ELF-1 (cell line): ENCODE data around the gene SHISA5.

Source experiments
- DNase-seq: peaks from one replicate; pipeline ENCODE4 v3.0.0-alpha.2; 2016; ENCODE audit warnings: low read depth, low spot score

Gene SHISA5

DNA sequence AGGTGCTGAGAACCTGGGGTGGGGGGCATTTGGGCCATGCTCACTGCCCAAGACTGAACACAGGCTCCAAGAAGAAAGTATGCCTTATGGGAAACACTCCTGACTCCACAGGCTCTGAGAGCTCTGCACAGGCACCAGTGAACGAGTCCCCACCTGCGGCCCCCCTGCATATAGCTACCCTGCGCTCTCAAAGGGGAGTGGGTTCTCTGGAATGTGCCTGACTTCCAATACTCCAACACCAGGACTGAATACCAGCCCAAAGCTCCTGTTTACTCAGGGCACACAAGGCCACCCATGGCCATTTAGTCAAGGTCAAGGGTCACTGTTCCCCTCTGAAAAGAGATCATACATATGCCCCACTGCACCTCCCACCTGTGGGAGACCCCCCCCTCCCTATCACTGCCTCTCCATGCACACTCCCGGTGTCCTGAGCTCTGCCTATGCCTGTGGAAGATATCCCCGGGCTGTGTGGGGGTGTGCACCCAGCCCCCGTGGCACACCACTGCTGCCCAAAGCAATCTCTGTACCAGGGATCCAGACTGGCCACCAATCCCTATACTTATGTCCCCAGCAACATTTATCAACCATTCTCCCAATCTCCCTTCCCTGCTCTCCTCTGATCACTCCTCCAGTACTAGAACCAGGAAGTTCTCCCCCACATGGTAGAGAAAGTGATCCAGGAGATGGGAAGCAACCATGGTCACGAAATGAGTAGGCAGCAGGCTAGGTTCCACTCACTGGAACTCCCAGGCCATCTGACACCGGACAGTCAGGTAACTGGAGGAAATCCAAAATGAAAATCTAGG is 72.5 kb downstream of the SHISA5 start:
- no peak for DNase-seq

DNA sequence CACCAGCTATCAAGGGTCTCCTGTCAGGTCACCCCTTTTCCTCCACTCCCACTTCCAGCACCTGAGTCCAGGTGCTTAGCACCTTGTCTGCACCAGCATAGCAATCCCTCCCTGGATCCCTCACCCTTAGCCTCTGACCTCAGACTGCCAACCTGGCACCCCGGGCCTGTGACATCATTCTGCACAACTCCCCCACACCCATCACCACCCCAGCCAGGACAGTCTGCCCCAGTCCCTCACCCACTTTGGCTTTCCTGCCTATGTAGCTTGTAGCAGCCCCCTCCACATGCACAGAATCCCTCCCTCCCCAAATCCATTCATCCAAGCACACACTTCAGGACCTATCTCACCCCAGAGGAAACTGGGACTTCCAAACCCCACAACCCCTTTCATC is 73.3 kb downstream of the SHISA5 start:
- DNase-seq = no peak

DNA sequence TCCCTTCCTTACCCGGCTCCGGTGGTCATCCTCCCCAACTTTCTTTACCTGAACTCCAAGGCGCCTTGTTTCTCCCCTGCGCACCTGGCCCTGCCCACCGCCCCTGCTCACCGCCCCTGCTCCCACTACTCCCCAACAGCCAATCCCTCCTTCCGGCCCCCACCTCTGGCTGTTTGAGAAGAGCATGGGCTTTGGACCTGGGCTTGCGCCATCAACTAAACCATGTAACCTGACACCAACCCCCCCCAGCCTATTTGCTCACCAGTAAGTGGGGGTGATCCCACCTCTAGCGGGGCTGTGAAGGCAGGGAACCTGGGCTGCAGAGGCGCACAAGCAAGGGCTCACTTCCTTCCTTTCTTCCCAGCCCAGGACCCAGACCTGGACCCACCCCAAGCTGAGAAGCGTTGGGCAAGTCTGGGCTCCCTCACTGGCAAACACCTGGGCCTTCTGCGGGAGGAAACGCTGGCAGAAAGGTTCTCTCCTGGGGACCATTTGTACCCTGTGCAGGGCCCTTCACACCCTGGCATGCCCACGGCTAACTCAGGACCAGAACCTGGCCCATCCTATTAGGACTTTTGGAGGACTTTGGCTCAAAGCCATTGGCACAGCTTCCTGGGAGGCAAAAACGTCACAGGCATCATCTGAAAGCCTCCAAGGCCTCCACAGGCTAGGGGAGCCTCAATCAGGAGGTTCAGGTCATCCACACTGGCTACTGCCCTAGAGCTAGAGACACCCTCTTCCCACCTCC is 73.8 kb downstream of the SHISA5 start, which contains the start of gene PLXNB1:
Gene PLXNB1 (minus strand): TSS at position 127 of the 748 bp plus-strand sequence. CDS start 5,475 bp downstream, outside the sequence.
- DNase-seq = peak; percentile 79

DNA sequence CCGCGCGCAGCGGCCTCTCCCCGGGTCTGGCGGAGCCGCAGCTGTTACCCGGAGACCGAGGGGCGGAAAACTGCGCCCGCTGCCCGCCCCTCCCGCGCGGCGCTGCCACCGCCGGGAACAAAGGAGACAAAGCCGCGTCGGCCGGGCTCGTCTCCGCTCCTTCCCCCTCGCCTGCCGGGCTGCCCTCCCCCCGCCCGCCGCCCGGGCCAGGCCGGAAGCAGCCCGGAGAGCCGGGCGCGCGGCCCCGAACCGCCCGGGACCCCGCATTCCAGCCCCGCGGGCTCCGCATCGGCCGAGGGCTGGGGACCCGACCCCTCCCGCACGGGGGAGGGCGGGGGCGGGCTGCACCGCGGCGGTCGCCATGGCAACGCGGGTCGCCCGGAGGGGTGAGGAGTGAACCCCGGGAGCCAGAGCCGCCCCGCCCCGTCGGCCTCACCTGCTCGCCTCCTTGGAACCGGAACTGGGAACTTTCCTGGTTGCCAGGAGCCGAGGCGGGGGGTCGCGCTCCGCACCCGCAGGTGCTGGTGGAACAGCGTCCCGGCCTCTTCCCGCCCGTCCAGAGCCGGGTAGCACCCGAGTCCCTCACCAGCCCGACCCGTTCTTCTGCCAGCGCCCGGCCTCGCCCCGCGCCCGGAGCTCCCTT is 74.5 kb downstream of the SHISA5 start:
- DNase-seq = peak; percentile 58

DNA sequence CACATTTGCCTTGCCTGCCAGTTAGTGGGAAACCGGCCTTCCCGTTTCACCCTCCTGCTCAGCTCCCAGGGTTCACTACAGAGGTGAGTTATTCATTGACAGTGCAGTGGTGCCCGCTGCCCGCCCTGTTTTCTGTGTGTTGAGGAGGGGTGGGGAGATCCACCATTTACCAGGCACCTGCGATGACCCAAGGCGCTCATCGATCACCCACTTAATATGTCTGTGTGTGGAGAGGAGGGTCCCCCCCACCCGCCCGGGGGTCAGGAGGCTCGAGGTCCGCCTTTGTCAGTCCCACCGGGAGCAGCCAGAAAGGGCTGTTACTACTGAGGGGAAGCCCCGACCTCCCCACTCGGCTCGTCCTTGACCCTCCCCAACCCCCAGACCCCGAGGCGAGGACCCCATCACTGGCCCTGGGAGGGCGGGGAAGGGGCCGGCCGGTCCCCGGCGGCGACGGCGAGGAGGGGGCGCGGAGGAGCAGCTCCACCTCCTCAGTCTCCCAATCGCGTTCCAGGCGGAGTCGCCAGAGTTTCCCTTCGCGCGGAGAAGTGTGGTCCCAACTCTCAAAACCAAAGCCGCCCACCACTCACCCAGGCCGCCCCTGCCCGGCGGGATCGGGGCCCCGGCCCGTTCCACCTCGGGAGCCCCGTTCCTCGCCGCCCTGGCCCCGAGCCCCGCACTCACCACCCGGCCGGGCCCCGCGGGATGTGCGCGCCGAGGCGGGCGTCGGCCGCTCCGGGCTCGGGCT is 75.2 kb downstream of the SHISA5 start:
- DNase-seq = peak; percentile 36

DNA sequence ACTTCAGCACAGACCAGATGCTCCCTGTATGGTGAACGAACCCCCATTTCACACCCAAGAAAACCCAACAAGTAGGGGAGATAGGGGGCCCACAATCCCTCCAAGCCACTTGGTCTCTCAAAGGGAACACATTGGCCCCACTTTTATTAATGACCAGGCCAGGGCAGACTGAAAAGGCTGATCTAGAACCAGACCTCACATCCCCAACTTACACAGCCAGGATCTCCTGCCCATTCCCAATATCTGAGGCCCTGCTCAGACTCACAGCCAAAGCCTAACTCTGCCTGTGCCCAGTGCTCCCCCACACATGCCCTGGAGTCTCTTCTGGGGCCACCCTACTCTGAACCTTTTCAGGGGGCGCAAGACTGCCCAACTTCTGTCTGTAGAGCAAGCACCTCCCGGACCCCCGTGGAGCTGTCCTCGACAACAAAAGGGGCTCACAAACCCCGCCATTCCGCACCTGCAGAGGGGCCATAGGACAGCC is 75.8 kb downstream of the SHISA5 start:
- DNase-seq = no peak

DNA sequence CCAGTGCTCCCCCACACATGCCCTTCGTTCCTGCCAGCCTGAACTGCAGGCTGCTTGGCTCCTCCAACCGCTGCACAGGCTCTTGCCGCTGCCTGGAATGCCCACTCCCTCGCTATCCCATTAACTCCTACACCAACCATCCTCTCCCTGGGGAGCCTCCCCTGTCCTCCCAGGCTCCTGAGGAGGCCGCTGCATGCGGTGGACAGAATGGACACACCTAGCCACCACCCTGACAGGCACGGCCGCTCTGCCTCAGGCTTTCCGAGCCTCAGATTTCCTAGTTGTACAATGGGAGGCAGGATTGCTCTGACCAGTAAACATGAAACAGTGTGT is 76.4 kb downstream of the SHISA5 start:
- DNase-seq = no peak

DNA sequence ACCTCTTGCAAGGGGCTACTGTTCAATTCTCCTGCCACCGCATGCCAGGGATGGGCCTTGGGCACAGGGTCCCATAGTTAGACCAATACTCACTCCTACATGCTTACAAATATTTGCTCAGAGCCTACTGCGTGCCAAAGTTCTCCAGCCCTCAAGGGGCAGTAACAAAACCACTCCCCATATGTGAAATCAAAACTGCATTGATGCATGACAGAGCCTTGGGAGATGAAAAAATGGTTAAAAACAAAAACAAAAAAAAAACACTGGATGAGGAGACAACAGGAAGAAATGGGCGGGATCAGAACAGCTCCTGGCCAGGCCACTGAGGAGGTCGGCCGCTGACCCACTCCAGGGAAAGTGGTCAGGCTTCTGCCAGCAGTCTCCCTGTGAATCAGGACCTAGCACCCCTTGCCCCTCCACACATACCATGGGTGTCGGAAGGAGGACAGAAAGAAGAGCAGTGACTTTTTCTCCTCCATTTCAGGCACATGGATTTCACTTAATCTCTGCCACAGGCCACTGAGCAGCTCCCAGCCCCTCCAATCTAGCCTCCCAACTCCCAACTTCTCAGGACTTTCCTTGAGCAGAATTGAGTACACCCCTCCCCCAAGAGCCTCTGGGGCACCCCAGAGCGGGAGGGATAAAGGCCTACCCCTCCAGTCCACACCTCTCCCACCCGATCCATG is 76.9 kb downstream of the SHISA5 start:
- DNase-seq = no peak

DNA sequence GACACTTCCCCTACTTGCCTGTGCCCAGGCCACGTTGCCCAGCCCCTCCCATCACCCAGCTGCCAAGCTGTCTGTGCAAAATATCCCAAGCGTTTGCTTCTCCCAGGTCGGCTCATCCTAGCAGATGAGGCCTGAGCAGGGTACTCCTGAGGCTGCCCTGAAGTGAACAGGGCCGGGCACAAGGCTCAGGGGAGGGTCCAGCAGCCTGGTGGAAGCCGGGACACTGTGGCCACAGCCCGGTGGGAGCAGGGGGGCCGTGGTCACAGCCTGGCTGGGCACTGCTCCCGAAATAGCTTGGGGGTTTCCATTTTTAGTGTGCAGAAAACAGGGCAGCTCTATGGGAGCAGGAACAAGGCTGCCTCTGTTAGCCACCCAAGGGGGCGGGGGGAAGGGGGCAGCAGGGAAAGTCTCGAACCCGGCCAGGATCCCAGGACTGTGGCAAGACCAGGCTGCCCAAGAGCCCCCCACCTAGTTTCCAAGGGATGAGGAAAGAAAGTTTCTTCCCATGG is 77.5 kb downstream of the SHISA5 start:
- DNase-seq = no peak

DNA sequence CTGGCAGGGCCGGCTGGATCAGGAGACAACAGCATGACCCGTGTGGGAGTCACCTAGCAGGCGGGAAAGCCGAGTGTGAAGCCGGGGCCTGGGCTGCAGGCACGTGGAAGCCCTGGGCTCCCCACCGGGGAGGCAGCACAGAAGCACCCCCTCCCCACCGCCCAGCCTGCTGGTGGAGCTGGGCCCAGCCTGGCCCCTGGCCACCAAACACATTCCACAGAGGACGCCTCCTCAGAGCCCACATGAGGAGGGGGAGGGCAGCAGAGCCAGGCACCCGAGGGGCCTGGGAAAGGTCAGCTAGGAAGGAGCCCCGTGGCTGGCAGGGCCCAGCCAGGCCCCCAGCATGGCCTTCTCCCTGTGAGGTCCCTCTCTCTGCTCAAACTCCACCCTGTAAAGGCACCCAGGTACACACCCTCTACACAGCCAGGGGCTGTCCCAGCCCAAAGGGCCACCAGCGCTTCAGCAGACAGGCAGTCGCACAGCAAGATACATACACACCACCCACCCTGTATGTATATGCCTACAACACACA is 78.6 kb downstream of the SHISA5 start:
- DNase-seq = peak; percentile 44

DNA sequence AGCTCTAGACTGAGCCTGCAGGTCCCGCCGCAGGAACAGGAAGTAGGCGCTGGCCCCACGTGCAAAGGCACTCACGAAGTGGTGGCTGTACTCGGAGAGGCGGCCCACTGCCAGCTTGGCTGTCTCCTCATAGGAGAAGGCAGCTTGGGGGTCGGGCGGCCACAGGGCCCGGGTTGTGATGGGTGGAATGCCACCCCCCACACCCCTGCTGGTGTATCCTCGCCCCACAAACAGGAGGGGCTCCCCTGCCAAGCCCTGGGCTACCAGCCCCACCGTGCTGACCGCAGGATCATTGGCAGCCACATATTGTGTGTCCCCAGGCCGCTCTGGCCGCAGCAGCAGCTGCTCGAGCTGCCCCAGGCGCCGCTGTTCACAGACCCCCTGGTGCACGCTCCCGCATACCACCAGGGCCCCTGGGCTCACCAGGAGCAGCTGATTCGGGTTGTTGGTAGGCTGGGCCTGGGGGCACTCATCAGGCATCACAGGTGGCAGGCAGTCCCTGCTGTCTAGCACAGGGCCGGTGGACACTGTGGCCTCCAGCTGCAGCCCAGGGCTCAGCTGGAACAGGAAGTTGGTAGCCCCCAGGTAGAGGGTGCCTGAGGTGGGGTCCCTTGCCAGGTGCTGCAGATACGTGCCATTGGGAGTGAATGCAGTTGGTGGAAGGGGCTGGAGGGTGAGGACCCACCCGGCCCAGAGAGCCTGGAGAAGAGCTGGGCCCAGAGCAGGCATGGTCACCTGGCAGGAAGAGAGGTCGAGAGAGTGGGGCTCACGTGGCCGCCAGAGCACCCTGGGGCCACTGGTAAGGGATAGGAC is 79.9 kb downstream of the SHISA5 start:
- DNase-seq = peak; percentile 58

DNA sequence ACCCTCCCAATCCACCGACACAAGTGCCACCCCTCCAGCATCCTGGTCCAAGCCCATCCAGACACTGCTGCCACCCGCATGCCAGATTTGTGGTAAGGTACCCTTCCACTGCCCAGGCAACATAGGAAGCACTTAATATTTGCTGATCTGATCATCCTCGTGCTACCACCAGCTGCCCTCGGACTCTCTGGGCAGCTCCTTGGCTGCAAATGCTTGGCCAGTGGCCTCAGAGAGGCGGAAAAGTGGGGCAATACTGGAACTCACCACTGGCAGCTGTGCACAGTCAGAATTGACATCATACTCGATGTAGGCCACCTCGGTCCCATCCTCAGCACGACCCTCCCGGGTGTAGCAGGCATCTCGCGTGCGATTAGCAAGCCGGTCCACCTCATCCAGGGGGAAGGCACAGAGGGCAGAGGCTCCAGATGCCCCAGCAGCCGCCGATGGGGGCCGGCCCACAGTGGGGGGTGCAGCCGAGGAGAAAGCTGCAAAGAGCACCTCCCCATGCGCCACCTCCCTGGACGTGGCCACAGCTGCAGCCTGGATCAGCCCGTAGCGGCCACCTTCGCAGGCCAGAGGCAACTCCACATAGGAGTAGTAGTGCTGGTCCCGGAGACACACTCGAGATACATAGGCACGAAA is 80.6 kb downstream of the SHISA5 start:
- DNase-seq = no peak

DNA sequence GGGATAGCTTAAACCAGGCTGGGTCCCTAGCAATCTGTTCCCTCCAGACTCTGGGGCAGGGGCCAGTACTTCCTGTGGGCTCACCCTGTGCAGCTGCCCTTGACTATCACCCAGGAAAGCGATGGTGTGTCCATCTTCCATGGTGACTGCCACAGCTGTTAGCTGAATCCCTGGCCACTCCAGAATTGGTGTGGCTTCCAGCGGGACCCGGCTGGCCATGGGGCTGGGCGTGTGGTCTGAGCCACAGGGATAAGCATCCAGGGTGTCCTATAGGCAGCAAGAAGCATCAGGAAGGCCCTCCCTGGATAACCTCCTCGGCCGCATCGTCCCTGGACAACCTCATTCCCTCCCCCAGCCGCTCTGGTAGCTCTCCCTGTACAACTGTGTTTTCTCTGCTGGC is 81.3 kb downstream of the SHISA5 start:
- no peak for DNase-seq

DNA sequence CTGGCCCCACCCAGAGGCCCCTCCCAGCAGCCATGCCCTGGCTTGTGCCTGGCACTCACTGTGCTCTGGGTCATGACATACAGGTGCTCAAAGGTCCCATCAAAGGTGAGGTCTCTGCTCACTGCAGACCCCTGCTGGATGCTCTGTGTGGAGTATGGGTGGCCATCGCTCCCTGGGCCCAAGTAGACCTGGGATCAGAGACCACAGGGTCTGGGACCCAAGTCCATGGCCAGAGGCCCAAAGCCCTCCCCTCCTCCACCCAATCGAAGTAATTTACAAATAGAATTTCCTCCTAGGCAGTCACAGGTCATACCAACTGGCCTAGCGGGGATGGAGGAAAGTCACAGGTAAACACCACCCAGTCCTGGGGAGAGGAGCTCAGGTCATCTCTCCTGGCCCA is 81.7 kb downstream of the SHISA5 start:
- no peak for DNase-seq

DNA sequence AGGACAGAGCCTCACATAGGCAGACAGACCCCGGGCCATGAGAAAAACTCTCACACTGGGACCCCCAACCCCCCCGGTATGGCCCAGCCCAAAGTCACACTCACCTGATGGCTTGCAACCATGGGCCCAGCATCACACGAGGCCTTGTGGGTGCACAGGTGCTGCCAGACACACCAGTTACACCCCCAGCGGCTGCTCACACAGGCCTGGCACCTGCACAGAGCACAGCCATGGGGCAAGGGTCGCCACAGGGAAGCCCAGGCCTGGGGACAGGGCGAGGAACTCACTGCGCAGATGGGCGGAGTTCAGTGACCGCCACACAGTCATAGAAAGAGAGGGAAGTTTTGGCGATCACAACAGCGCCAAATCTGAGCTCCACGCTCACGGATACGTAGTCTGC is 83.4 kb downstream of the SHISA5 start:
- no peak for DNase-seq

DNA sequence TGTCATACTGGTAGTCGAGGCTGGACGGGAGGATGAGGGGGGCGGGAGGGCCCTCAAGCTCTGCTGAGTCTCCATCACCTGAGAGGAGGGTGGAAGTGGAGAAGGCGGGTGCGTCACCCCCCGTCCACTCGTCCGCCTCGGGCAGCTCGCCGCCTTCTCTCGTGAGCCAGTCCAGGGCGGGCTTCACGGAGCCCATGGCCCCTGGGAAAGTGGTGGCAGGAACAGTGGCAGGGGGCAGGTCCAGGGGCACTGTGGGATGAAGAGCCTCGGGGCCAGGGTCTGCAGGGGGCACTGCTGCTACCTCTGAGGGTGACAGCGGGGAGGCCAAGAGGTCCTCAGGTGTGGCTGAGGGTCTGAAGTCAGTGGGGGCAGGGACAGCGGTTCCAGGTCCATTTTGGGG is 84.4 kb downstream of the SHISA5 start:
- DNase-seq = no peak

DNA sequence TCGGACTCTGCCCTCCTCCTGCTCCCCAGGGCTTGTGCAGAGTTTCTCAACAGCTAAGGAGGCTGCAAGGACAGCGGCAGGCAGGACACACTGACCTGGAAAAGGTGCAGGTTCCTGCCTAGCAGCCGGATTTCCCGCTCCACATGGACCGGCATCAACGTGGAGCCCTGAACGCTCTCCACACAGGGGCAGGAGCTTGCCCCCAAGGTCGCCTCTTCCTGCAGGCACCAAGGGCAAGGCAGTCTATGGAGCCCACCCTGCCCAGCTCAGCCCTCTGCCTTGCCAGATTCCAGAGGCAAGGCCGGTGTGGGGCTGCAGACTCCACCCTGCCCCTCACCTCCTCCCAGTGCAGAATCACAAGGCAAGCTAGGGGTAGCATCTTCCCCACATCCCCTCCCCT is 84.8 kb downstream of the SHISA5 start:
- no peak for DNase-seq

DNA sequence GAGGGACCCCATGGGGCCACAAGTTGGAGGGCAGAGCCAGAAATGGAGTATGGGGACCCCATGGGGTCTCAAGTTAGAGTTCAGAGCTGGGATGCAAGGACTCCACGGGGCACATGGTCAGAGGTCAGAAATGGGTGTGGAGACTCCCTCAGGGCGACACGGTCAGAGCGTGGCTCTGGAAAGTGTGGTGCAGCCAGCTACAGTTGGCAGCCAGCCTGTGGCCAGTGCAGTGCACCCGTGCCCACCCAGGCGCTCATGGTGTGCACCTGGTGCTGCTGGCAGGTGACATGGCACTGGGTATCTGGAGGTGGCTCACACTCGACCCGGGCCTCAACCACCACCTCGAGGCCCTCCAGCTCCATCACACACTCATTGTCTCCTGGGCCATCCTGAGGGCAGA is 85.3 kb downstream of the SHISA5 start:
- DNase-seq = no peak

DNA sequence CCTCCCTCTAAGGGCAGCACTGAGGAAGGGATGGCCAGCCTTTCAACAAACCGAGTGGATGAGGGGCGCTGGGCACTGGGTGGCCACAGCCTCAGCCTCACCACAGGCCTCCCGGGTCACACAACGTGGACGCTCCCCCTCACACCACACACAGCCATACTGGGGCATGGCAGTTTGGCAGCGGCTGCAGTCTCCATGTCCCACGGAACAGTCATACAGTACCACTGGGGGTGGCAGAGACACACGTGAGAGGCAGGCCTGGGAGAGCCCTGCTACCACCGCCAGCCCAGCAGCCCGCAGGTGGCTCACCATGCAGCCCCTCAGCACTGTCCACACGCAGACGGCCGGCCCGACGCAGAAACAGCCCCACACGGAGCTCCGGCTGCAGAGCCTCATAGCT is 85.8 kb downstream of the SHISA5 start:
- no peak for DNase-seq
